H1 (cell line): ENCODE data around the gene RASL11B. TPM values are rescaled to one million over a fixed set of nuclear protein-coding genes. Genes with fewer than 3 reads are reported as not detected.

Source experiments
- CTCF ChIA-PET: fragments of 300-600 bp; sonication (Branson Sonifier 250); formaldehyde crosslinking; loops from one replicate; lab custom pipeline; 2021; ENCODE audit not compliant: partially characterized antibody; lab: Charles Lee
- POLR2A ChIA-PET: fragments of 300-600 bp; sonication (Branson Sonifier 250); formaldehyde crosslinking; loops from one replicate; lab custom pipeline; 2021; ENCODE audit warnings: inconsistent platforms; ENCODE audit not compliant: partially characterized antibody; lab: Charles Lee
- DNase-seq, 2 experiments: peaks; one replicate each; pipeline versions ENCODE4 v3.0.0 to v3.0.0-alpha.2; 2010 to 2022; ENCODE audit warnings: low spot score in 2 of 2, low read depth in 1 of 2, mixed read lengths in 1 of 2
- FAIRE-seq: peaks from 2 replicates; lab custom pipeline; 2011; peaks lifted over from hg19 to GRCh38; lab: Jason Lieb, UNC
- H2AFZ ChIP-seq: 2 replicates; pipeline ENCODE4 v1.8.1; 2012; ENCODE audit warnings: low read length, inconsistent platforms
- H2AK5ac ChIP-seq: 2 replicates; pipeline ENCODE4 v1.6.1; 2013; ENCODE audit warnings: low read depth, low read length
- H2BK120ac ChIP-seq: replicated peaks from 2 replicates; pipeline ENCODE3; 2013; ENCODE audit warnings: low read depth, low read length, inconsistent platforms
- H2BK12ac ChIP-seq: 2 replicates; pipeline ENCODE4 v1.6.1; 2013; ENCODE audit warnings: low read depth, low read length
- H2BK15ac ChIP-seq: 2 replicates; pipeline ENCODE4 v1.6.1; 2013; ENCODE audit warnings: low read length
- H2BK20ac ChIP-seq: 2 replicates; pipeline ENCODE4 v1.6.1; 2013; ENCODE audit warnings: low read length
- H2BK5ac ChIP-seq: 2 replicates; pipeline ENCODE4 v1.6.1; 2013; ENCODE audit warnings: low read depth, low read length
- H3K14ac ChIP-seq: 2 replicates; pipeline ENCODE4 v1.6.1; 2013; ENCODE audit warnings: inconsistent platforms; ENCODE audit not compliant: insufficient read length
- H3K18ac ChIP-seq: 2 replicates; pipeline ENCODE4 v1.6.1; 2013; ENCODE audit warnings: low read length; ENCODE audit errors: extremely low read depth
- H3K23ac ChIP-seq: 2 replicates; pipeline ENCODE4 v1.6.1; 2013; ENCODE audit warnings: inconsistent platforms; ENCODE audit not compliant: insufficient read length
- H3K23me2 ChIP-seq: 2 replicates; pipeline ENCODE4 v1.6.1; 2013; ENCODE audit warnings: low read depth, low read length
- H3K27ac ChIP-seq: 2 replicates; pipeline ENCODE4 v1.6.1; 2011; ENCODE audit warnings: low read depth, low read length, inconsistent platforms
- H3K27me3 ChIP-seq, 4 experiments: replicated peaks in 1 of 4; 1 replicate in 1 of 4; 2 replicates in 3 of 4; pipeline versions ENCODE4 v1.6.1 to v1.8.1; 2011 to 2013; ENCODE audit warnings: low read length in 3 of 4, mild to moderate bottlenecking in 3 of 4, inconsistent platforms in 2 of 4, mixed read lengths in 2 of 4, moderate library complexity in 1 of 4; ENCODE audit not compliant: control insufficient read depth in 3 of 4, insufficient read depth in 3 of 4; ENCODE audit errors: extremely low read depth in 1 of 4
- H3K36me3 ChIP-seq, 4 experiments: 2 replicates each; pipeline versions ENCODE4 v1.6.1 to v1.8.1; 2011 to 2013; ENCODE audit warnings: mild to moderate bottlenecking in 4 of 4, low read length in 3 of 4, moderate library complexity in 2 of 4, control low read depth in 1 of 4, inconsistent platforms in 1 of 4; ENCODE audit not compliant: insufficient read depth in 4 of 4, control insufficient read depth in 2 of 4
- H3K4ac ChIP-seq: replicated peaks from 2 replicates; pipeline ENCODE3; 2013; ENCODE audit warnings: low read length, low read depth, mixed read lengths, inconsistent platforms; ENCODE audit not compliant: insufficient read length
- H3K4me1 ChIP-seq, 4 experiments: replicated peaks in 1 of 4; 1 replicate in 1 of 4; 2 replicates in 3 of 4; pipeline versions ENCODE4 v1.6.1 to v1.8.1; 2011 to 2013; ENCODE audit warnings: low read length in 3 of 4, inconsistent platforms in 2 of 4, mixed read lengths in 1 of 4; ENCODE audit not compliant: insufficient read depth in 4 of 4, control insufficient read depth in 3 of 4
- H3K4me2 ChIP-seq, 2 experiments: 2 replicates each; pipeline versions ENCODE4 v1.6.1 to v1.8.1; 2011 to 2013; ENCODE audit warnings: low read depth in 2 of 2, low read length in 2 of 2, control low read depth in 1 of 2, inconsistent platforms in 1 of 2, mild to moderate bottlenecking in 1 of 2; ENCODE audit not compliant: insufficient read depth in 1 of 2
- H3K4me3 ChIP-seq, 4 experiments: fragments of 200-600, 300-600 bp in 1 of 4; sonication (generic), shearing (Covaris generic), sonication (Bioruptor Twin) in 1 of 4; 2 replicates each; pipeline versions ENCODE4 v1.5.1 to v1.8.1; 2011 to 2016; ENCODE audit warnings: low read length in 4 of 4, low read depth in 3 of 4, control low read depth in 2 of 4, inconsistent platforms in 2 of 4, mild to moderate bottlenecking in 2 of 4, mixed read lengths in 1 of 4, moderate library complexity in 1 of 4; ENCODE audit not compliant: insufficient read depth in 2 of 4; ENCODE audit errors: extremely low read depth in 1 of 4
- H3K56ac ChIP-seq: replicated peaks from 2 replicates; pipeline ENCODE3; 2013; ENCODE audit warnings: low read depth, mild to moderate bottlenecking, mixed read lengths, low read length, inconsistent platforms; ENCODE audit not compliant: insufficient read length
- H3K79me1 ChIP-seq: 2 replicates; pipeline ENCODE4 v1.6.1; 2013; ENCODE audit warnings: low read depth, low read length, control low read depth
- H3K79me2 ChIP-seq, 2 experiments: 2 replicates each; pipeline versions ENCODE4 v1.6.1 to v1.8.1; 2012 to 2013; ENCODE audit warnings: low read length in 2 of 2, mild to moderate bottlenecking in 2 of 2, inconsistent platforms in 1 of 2; ENCODE audit not compliant: insufficient read depth in 2 of 2, control insufficient read depth in 1 of 2
- H3K9ac ChIP-seq, 4 experiments: replicated peaks in 1 of 4; 1 replicate in 1 of 4; 2 replicates in 3 of 4; pipeline versions ENCODE4 v1.6.1 to v1.8.1; 2011 to 2013; ENCODE audit warnings: low read depth in 3 of 4, low read length in 3 of 4, control low read depth in 2 of 4, mild to moderate bottlenecking in 2 of 4, moderate library complexity in 2 of 4, inconsistent platforms in 1 of 4; ENCODE audit errors: extremely low read depth in 1 of 4
- H3K9me3 ChIP-seq, 2 experiments: 2 replicates each; pipeline versions ENCODE4 v1.6.1 to v1.8.1; 2012 to 2013; ENCODE audit warnings: mild to moderate bottlenecking in 2 of 2, moderate library complexity in 2 of 2, control low read depth in 1 of 2, inconsistent platforms in 1 of 2, low read depth in 1 of 2, low read length in 1 of 2, mixed read lengths in 1 of 2; ENCODE audit not compliant: insufficient read depth in 2 of 2
- H4K20me1 ChIP-seq, 2 experiments: replicated peaks in 1 of 2; 2 replicates each; pipeline versions ENCODE3 to v1.8.1; 2011 to 2013; ENCODE audit warnings: inconsistent platforms in 2 of 2, low read length in 2 of 2, mild to moderate bottlenecking in 1 of 2; ENCODE audit not compliant: insufficient read depth in 2 of 2, control insufficient read depth in 1 of 2
- H4K5ac ChIP-seq: 2 replicates; pipeline ENCODE4 v1.6.1; 2013; ENCODE audit warnings: low read length, low read depth, mixed read lengths, inconsistent platforms; ENCODE audit not compliant: insufficient read length
- H4K8ac ChIP-seq: 2 replicates; pipeline ENCODE4 v1.8.0; 2013; ENCODE audit warnings: mild to moderate bottlenecking, moderate library complexity, low read length, inconsistent platforms; ENCODE audit not compliant: insufficient read depth; ENCODE audit errors: extremely low read depth
- H4K91ac ChIP-seq: replicated peaks from 2 replicates; pipeline ENCODE3; 2013; ENCODE audit warnings: low read length, mixed read lengths, inconsistent platforms; ENCODE audit not compliant: insufficient read length
- ASH2L ChIP-seq: fragments of 200-600, 300-600 bp; sonication (generic); IDR thresholded peaks from one replicate; pipeline ENCODE4 v1.7.1; 2017; ENCODE audit warnings: low read length
- ATF3 ChIP-seq: IDR thresholded peaks from 2 replicates; pipeline ENCODE4 v1.6.1; 2011; ENCODE audit warnings: low read depth, mild to moderate bottlenecking, low read length; ENCODE audit not compliant: insufficient read depth
- EP300 ChIP-seq, 2 experiments: IDR thresholded peaks; 1 replicate in 1 of 2; 2 replicates in 1 of 2; pipeline ENCODE4 v1.6.1; 2011 to 2012; ENCODE audit warnings: low read depth in 2 of 2, low read length in 2 of 2, mild to moderate bottlenecking in 2 of 2, borderline replicate concordance in 1 of 2, inconsistent platforms in 1 of 2, moderate library complexity in 1 of 2
- HDAC2 ChIP-seq, 2 experiments: fragments of 300-600 bp in 1 of 2; sonication (generic) in 1 of 2; IDR thresholded peaks; 2 replicates each; pipeline ENCODE4 v1.6.1; 2011 to 2012; ENCODE audit warnings: low read depth in 2 of 2, low read length in 2 of 2, mild to moderate bottlenecking in 2 of 2, moderate library complexity in 2 of 2, borderline replicate concordance in 1 of 2, inconsistent platforms in 1 of 2
- KDM1A ChIP-seq: fragments of 200-600, 300-600 bp; sonication (generic); IDR thresholded peaks from 2 replicates; pipeline ENCODE4 v1.7.1; 2016; ENCODE audit warnings: mild to moderate bottlenecking, low read length, borderline replicate concordance
- TBP ChIP-seq: IDR thresholded peaks from 2 replicates; pipeline ENCODE4 v1.6.1; 2011; ENCODE audit warnings: low read depth, low read length, improper control_type of control experiment
- YY1 ChIP-seq: IDR thresholded peaks from 2 replicates; pipeline ENCODE4 v1.6.1; 2011; ENCODE audit warnings: low read depth, mild to moderate bottlenecking, low read length
- WGBS, 2 experiments: shearing (Covaris generic) in 1 of 2; methylation state at CpG; one replicate each; pipeline versions ENCODE4 v1.1.6 to v1.1.7; 2013 to 2015; ENCODE audit warnings: low lambda C conversion rate in 2 of 2, mixed read lengths in 2 of 2, inconsistent platforms in 1 of 2, low coverage in 1 of 2, missing lambda C conversion rate in 1 of 2; ENCODE audit not compliant: insufficient replicate concordance in 2 of 2, insufficient coverage in 1 of 2, insufficient read length in 1 of 2; ENCODE audit errors: extremely low coverage in 1 of 2, missing lambda C conversion rate in 1 of 2; 5-methylcytosine and 5-hydroxymethylcytosine counted together
- polyA plus RNA-seq, 7 experiments: library from polyadenylated mRNA; depleted of rRNA in 3 of 7; stranded (reverse) in 5 of 7; unstranded in 2 of 7; fragments of >200 nt in 5 of 7; fragments of 200-250 nt in 2 of 7; gene quantifications; 1 replicate in 5 of 7; 2 replicates in 1 of 7; 4 replicates in 1 of 7; pipeline versions ENCODE4 v1.2.1 to v1.2.3, GENCODE V29; 2011 to 2013; ENCODE audit warnings: missing spikeins in 2 of 7, mixed read lengths in 2 of 7
- total RNA-seq: library from RNA; stranded (reverse); fragmentation: NEBNext Ultra II Directional; extraction: Animal tissue kit (Norgen Biotek cat#: 25700); gene quantifications from 2 replicates; pipeline ENCODE4 v1.2.1, GENCODE V29; 2021

RASL11B gene
- total and polyA plus RNA-seq, 2 of the 8 experiments (the other 6 are each of a cell fraction or from before 2014, with no cell fraction given), result 49.8 to 75.5 TPM

DNA sequence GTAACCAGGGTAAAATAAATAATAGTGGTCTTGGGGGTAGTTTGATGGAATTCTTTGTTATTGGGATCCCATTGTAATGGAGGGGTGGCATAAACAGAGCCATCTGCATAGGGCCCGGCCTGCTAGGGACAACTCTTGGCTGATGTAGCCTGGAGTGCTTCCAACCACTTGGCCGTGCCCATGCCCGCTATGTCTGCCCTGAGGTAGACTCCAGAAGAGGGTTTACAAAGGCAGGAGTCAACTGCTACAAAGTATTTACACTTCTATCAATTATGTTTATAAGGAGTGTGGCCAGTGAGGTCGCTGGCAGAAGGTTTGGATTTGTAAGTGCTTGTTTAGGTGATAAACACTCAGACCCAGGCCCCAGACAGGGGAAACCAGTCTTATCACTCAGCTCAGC, 8.1 kb downstream of the RASL11B start:
- WGBS, 2 experiments, result 90% methylated on average over 4 of the region's 4 CpGs; no CpG with 5 or more reads in 1 of the 2 experiments
- no peak overlapping the region for H4K91ac ChIP-seq
- no peak overlapping the region for H2AFZ ChIP-seq
- no peak overlapping the region for H3K23ac ChIP-seq
- H3K27ac ChIP-seq, result no peak overlapping the region
- H2BK5ac ChIP-seq, result no peak overlapping the region
- FAIRE-seq (no peak), DNase-seq (no peak)
- peaks cover 6 to 10% of the 10 kb centered on the region in 2 experiments for H4K20me1 ChIP-seq
- no peaks in the 10 kb centered on the region; a peak in 2 of 7 replicates for H3K27me3 ChIP-seq
- no peak overlapping the region for H3K14ac ChIP-seq
- ChIA-PET CTCF (interaction anchor here (1.1 kb wide), 2 partner anchors 36 to 324 kb away, joined by 3 read pairs; no protein-coding TSS in a partner anchor), POLR2A (interaction anchor here (1.2 to 2.5 kb wide), 5 partner anchors 13 to 157 kb away, joined by 3 to 14 read pairs (median 6); no protein-coding TSS in a partner anchor)
- H3K9ac ChIP-seq, result no peak overlapping the region
- no peak overlapping the region for H3K4me3 ChIP-seq
- no peak overlapping the region; the same call in 1 of the 2 replicates for H2BK20ac ChIP-seq
- H2BK15ac ChIP-seq, result no peak overlapping the region
- H4K8ac ChIP-seq, result no peak overlapping the region
- H4K5ac ChIP-seq, result no peak overlapping the region
- peaks cover 0 to 2% of the 10 kb centered on the region in 2 experiments; a peak in 2 of 4 replicates for H3K79me2 ChIP-seq
- no peak overlapping the region for H3K56ac ChIP-seq
- no peak overlapping the region for H2AK5ac ChIP-seq
- H3K23me2 ChIP-seq, result no peaks in the 10 kb centered on the region
- H3K4me1 ChIP-seq, result peaks cover 7 to 22% (median 20%) of the 10 kb centered on the region in 4 experiments
- H3K4ac ChIP-seq, result no peak overlapping the region
- H3K9me3 ChIP-seq, result no peaks in the 10 kb centered on the region
- no peak overlapping the region for H3K18ac ChIP-seq
- TF ChIP-seq EP300 (IDR thresholded peaks at IDR 0.05; ENCODE audit: borderline replicate concordance in 1 of 2, low read depth in 2 of 2, low read length in 2 of 2) (no peak), KDM1A (no peak), YY1 (no peak), ATF3 (no peak), HDAC2 (IDR thresholded peaks at IDR 0.05; ENCODE audit: borderline replicate concordance in 1 of 2, low read depth in 2 of 2, low read length in 2 of 2) (no peak), TBP (no peak), ASH2L (no peak)
- H3K36me3 ChIP-seq, result peaks cover 5 to 27% (median 15%) of the 10 kb centered on the region in 4 experiments; a peak in 6 of 8 replicates
- no peak overlapping the region for H3K4me2 ChIP-seq
- H2BK120ac ChIP-seq, result no peak overlapping the region
- H3K79me1 ChIP-seq, result peaks cover 3% of the 10 kb centered on the region; the same call in 1 of the 2 replicates
- no peak overlapping the region; the same call in 1 of the 2 replicates for H2BK12ac ChIP-seq
